SK-N-MC (cell line): ENCODE results near the gene TTC7B.

Source experiments
- EZH2 ChIP-seq: fragments of 200-600 bp; sonication (generic); IDR thresholded peaks from one replicate; pipeline ENCODE4 v1.6.1; 2017; ENCODE audit warnings: antibody characterized with exemption
- FOXP2 ChIP-seq: optimal IDR thresholded peaks from 2 replicates; pipeline ENCODE3; 2011; ENCODE audit warnings: mild to moderate bottlenecking, moderate library complexity; ENCODE audit not compliant: insufficient read depth; ENCODE audit errors: extremely low read length, control extremely low read depth
- POLR2AphosphoS5 ChIP-seq: IDR thresholded peaks from 2 replicates; pipeline ENCODE4 v1.6.1; 2012; ENCODE audit warnings: mild to moderate bottlenecking, low read depth, low read length, borderline replicate concordance

- TF ChIP-seq EZH2 (no peak), POLR2AphosphoS5 (no peak), FOXP2 (no peak)
Observed at GRCh38 chr14:90613453-90613852, 202.8 kb downstream of the TTC7B start.
